ENCODE results near the gene AGT.
"Not testable (repeated sequence)": the region's sequence is repeated elsewhere in the genome, so short reads cannot be mapped to it uniquely, and the experiment has no call there.

Gene AGT

GRCh38 chr1:230743899-230744298 is 30.0 kb upstream of the AGT start:
- peak; percentile 47 for DNase-seq

- no peak for DNase-seq
These were observed 25.8 kb upstream of the AGT start for GRCh38 chr1:230739564-230740290.

GRCh38 chr1:230737622-230738262 is 23.8 kb upstream of the AGT start:
- DNase-seq = no peak

GRCh38 chr1:230735447-230735846 is 21.5 kb upstream of the AGT start:
- DNase-seq = no peak

GRCh38 chr1:230730977-230731376 is 17.1 kb upstream of the AGT start:
- DNase-seq = no peak

GRCh38 chr1:230728710-230729392 is 14.9 kb upstream of the AGT start:
- no peak for DNase-seq

GRCh38 chr1:230725256-230726012 is 11.5 kb upstream of the AGT start:
- no peak for DNase-seq

GRCh38 chr1:230721849-230722522 is 8.1 kb upstream of the AGT start:
- not testable (repeated sequence) for DNase-seq

GRCh38 chr1:230717251-230717650 is 3.3 kb upstream of the AGT start:
- no peak for DNase-seq

GRCh38 chr1:230716453-230716852 is 2.5 kb upstream of the AGT start:
- DNase-seq = not testable (repeated sequence)

GRCh38 chr1:230715510-230715909 is 1.6 kb upstream of the AGT start:
- no peak for DNase-seq

GRCh38 chr1:230713547-230713914 is 391 bp downstream of the AGT start:
- no peak for DNase-seq

GRCh38 chr1:230713138-230713537 is 784 bp downstream of the AGT start:
- no peak for DNase-seq

- no peak for DNase-seq
These were observed 1.4 kb downstream of the AGT start for GRCh38 chr1:230712470-230712942.

- DNase-seq = no peak
These were observed 2.7 kb downstream of the AGT start for GRCh38 chr1:230711245-230711644.

- no peak for DNase-seq
These were observed 3.4 kb downstream of the AGT start for GRCh38 chr1:230710543-230710904.

- no peak for DNase-seq
These were observed 4.0 kb downstream of the AGT start for GRCh38 chr1:230709619-230710542.

GRCh38 chr1:230708631-230709580 is 5.0 kb downstream of the AGT start:
- no peak for DNase-seq

GRCh38 chr1:230707732-230708630 is 5.9 kb downstream of the AGT start:
- DNase-seq = no peak
